ENCODE results near the gene SLC34A3. TPM values are rescaled to one million over a fixed set of nuclear protein-coding genes. Genes with fewer than 3 reads are reported as not detected.

The SLC34A3 gene
- total and polyA plus RNA-seq, 2 of the 8 experiments (the other 6 are each of a cell fraction or from before 2014, with no cell fraction given) = 0.08 TPM; not detected in 1

- no peak for TF ChIP-seq EZH2 (IDR thresholded peaks at IDR 0.05; ENCODE audit: low read depth, low read length, severe bottlenecking)
- no peak for TF ChIP-seq RXRA (IDR thresholded peaks at IDR 0.05; ENCODE audit: insufficient read depth, low read depth, low read length)
- TF ChIP-seq CHD1 (IDR thresholded peaks at IDR 0.05; ENCODE audit: low read depth, low read length) = no peak
- TF ChIP-seq JUND (IDR thresholded peaks at IDR 0.05; ENCODE audit: low read length) = no peak
- TF ChIP-seq SRF (IDR thresholded peaks at IDR 0.05; ENCODE audit: low read depth, low read length) = no peak
These were observed 20.4 kb downstream of the SLC34A3 start, which contains the start of gene STPG3 (continued) for GRCh38 chr9:137251194-137251461.

Data from H1 (cell line).